Sigmoid colon (tissue), 4 donors: ENCODE results near the gene DCAF15.

Experiments
- POLR2A ChIP-seq, 2 donors: fragments of 450-650 bp; IDR thresholded peaks; one replicate each; pipeline ENCODE4 v1.6.1; 2016; ENCODE audit warnings: antibody characterized with exemption in 2 of 2, mild to moderate bottlenecking in 2 of 2, moderate library complexity in 2 of 2
- POLR2AphosphoS5 ChIP-seq, 4 donors: sonication (generic); formaldehyde crosslinking; IDR thresholded peaks; one replicate each; pipeline ENCODE4 v1.6.1; 2017; ENCODE audit warnings: antibody characterized with exemption in 4 of 4
- TF ChIP-seq, protein P1 (sequence below), 4 experiments: fragments of 450-650 bp in 3 of 4; fragments of 200-600 bp in 1 of 4; IDR thresholded peaks; one replicate each; pipeline ENCODE4 v1.5.1; 2016 to 2019; ENCODE audit warnings: antibody characterized with exemption in 4 of 4, mild to moderate bottlenecking in 3 of 4, moderate library complexity in 2 of 4

DNA sequence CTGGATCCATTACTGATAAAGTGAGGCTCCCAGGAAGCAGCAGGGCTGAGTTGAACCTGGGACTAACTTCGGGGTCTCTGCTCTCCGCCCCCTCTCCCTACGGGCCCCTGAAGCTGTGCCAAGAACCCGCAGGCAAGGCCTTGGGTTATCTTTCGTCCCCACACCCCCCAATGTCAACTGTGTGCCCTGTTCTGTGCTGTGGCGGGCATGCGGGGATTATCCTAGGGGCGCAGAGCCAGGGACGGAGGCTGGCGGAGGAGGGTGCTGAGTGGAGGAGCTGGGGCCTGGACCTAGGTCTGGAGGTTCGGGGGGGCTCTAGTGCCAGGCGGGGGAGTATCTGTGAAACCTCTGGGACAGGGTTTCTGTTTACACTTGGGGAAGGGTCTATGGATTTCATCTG lies 27.4 kb downstream of the DCAF15 start:
- TF ChIP-seq POLR2AphosphoS5 (IDR thresholded peaks at IDR 0.05) (no peak), POLR2A (IDR thresholded peaks at IDR 0.05) (no peak)
- TF ChIP-seq, protein P1, sequence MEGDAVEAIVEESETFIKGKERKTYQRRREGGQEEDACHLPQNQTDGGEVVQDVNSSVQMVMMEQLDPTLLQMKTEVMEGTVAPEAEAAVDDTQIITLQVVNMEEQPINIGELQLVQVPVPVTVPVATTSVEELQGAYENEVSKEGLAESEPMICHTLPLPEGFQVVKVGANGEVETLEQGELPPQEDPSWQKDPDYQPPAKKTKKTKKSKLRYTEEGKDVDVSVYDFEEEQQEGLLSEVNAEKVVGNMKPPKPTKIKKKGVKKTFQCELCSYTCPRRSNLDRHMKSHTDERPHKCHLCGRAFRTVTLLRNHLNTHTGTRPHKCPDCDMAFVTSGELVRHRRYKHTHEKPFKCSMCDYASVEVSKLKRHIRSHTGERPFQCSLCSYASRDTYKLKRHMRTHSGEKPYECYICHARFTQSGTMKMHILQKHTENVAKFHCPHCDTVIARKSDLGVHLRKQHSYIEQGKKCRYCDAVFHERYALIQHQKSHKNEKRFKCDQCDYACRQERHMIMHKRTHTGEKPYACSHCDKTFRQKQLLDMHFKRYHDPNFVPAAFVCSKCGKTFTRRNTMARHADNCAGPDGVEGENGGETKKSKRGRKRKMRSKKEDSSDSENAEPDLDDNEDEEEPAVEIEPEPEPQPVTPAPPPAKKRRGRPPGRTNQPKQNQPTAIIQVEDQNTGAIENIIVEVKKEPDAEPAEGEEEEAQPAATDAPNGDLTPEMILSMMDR (IDR thresholded peaks at IDR 0.05) = no peak
